Astrocyte of the cerebellum (primary cell): ENCODE results near the gene MRPL38.
"Not testable (repeated sequence)": the region's sequence is repeated elsewhere in the genome, so short reads cannot be mapped to it uniquely, and the experiment has no call there.

Source experiments
- DNase-seq: peaks from one replicate; pipeline ENCODE4 v3.0.0-alpha.2; 2011; ENCODE audit warnings: low read depth
- H3K4me3 ChIP-seq: 2 replicates; pipeline ENCODE4 v1.5.1; 2011; ENCODE audit warnings: mild to moderate bottlenecking, low read depth, low read length, moderate library complexity
- CTCF ChIP-seq: IDR thresholded peaks from 2 replicates; pipeline ENCODE4 v1.5.1; 2012; ENCODE audit warnings: low read length, low read depth, moderate library complexity, mild to moderate bottlenecking; ENCODE audit errors: missing control alignments
- in situ Hi-C: cut with HindIII; loops from 2 replicates; pipeline ENCODE4 v1.10.0; 2017; ENCODE audit warnings: low sequenced_read_pairs

MRPL38 gene

GRCh38 chr17:75873587-75874322 is 30.9 kb downstream of the MRPL38 start:
- no peak for TF ChIP-seq CTCF
- H3K4me3 ChIP-seq = no peak overlapping the region
- in situ Hi-C loops = no loop called here
- no peak for DNase-seq

- in situ Hi-C loops = no loop called here
- no peak for DNase-seq
- no peak for TF ChIP-seq CTCF
- H3K4me3 ChIP-seq = no peak overlapping the region
These were observed 32.0 kb downstream of the MRPL38 start for GRCh38 chr17:75872434-75873351.

- H3K4me3 ChIP-seq, DNase-seq, in situ Hi-C loops: not testable (repeated sequence)
These were observed 34.5 kb downstream of the MRPL38 start for GRCh38 chr17:75870228-75870627.

GRCh38 chr17:75869282-75870141 is 35.2 kb downstream of the MRPL38 start:
- DNase-seq = peak; percentile 61
- no peak overlapping the region for H3K4me3 ChIP-seq
- in situ Hi-C loops = no loop called here
- no peak for TF ChIP-seq CTCF

GRCh38 chr17:75868730-75869281 is 35.9 kb downstream of the MRPL38 start:
- H3K4me3 ChIP-seq, DNase-seq, in situ Hi-C loops: not testable (repeated sequence)

GRCh38 chr17:75865404-75866188 is 39.1 kb downstream of the MRPL38 start:
- DNase-seq, H3K4me3 ChIP-seq, in situ Hi-C loops: not testable (repeated sequence)

GRCh38 chr17:75864887-75865286 is 39.8 kb downstream of the MRPL38 start:
- in situ Hi-C loops, H3K4me3 ChIP-seq, DNase-seq: not testable (repeated sequence)

- in situ Hi-C loops = no loop called here
- no peak for TF ChIP-seq CTCF
- H3K4me3 ChIP-seq = no peak overlapping the region
- peak; percentile 69 for DNase-seq
These were observed 40.2 kb downstream of the MRPL38 start for GRCh38 chr17:75864448-75864871.
